K562 (cell line): ENCODE measurements around the gene COL16A1. TPM values are rescaled to one million over a fixed set of nuclear protein-coding genes. Genes with fewer than 3 reads are reported as not detected.

Source experiments
- ATAC-seq: fragments of 200-7000 bp; cut with Tn5 transposase; 3 replicates; pipeline ENCODE4 v1.9.1; 2020; ENCODE audit warnings: moderate library complexity
- BruUV-seq: library from RNA; stranded (reverse); fragments of 400-500 nt; replicated peaks from 2 replicates; lab custom pipeline; 2021; lab: Mats Ljungman, UMichigan
- CTCF ChIA-PET: fragments of 300-600 bp; formaldehyde crosslinking; extraction: SDS; loops from one replicate; lab custom pipeline; 2021; ENCODE audit warnings: low intra/inter-chr PET ratio; lab: Yijun Ruan, JAX
- POLR2A ChIA-PET: fragments of 300-600, 350-650 bp; sonication (Branson Sonifier 250); formaldehyde crosslinking; extraction: SDS; loops from one replicate; lab custom pipeline; 2021; ENCODE audit warnings: antibody characterized with exemption, inconsistent platforms; lab: Yijun Ruan, JAX
- DNase-seq, 4 experiments: peaks; one replicate each; pipeline versions ENCODE4 v3.0.0 to v3.0.0-alpha.2; 2011 to 2018; ENCODE audit warnings: low spot score in 3 of 4, mixed read lengths in 3 of 4; ENCODE audit errors: extremely low read depth in 1 of 4
- FAIRE-seq: peaks from 2 replicates; lab custom pipeline; 2011; peaks lifted over from hg19 to GRCh38; lab: Jason Lieb, UNC
- H2AFZ ChIP-seq: 2 replicates; pipeline ENCODE4 v1.6.0; 2011; ENCODE audit warnings: low read depth, low read length, control low read depth, inconsistent platforms
- H3K27ac ChIP-seq: fragments of 200-600 bp; 3 replicates; pipeline ENCODE4 v1.8.0; 2011; ENCODE audit warnings: low read depth, mild to moderate bottlenecking, control low read depth, inconsistent platforms, low read length, moderate library complexity, mixed read lengths; ENCODE audit errors: extremely low read depth
- H3K27me3 ChIP-seq, 2 experiments: fragments of 300-600 bp in 1 of 2; 2 replicates in 1 of 2; 3 replicates in 1 of 2; pipeline versions ENCODE4 v1.6.0 to v1.8.0; 2011; ENCODE audit warnings: inconsistent platforms in 2 of 2, low read length in 2 of 2, mild to moderate bottlenecking in 1 of 2, mixed read lengths in 1 of 2, moderate library complexity in 1 of 2; ENCODE audit not compliant: control insufficient read depth in 2 of 2, insufficient read depth in 2 of 2
- H3K36me3 ChIP-seq: fragments of 300-600 bp; 3 replicates; pipeline ENCODE4 v1.8.0; 2011; ENCODE audit warnings: mild to moderate bottlenecking, low read length, inconsistent platforms; ENCODE audit not compliant: control insufficient read depth, insufficient read depth
- H3K4me1 ChIP-seq, 2 experiments: fragments of 200-600 bp in 1 of 2; replicated peaks in 1 of 2; 2 replicates in 1 of 2; 3 replicates in 1 of 2; pipeline versions ENCODE4 v1.5.1 to v1.8.0; 2011; ENCODE audit warnings: inconsistent platforms in 2 of 2, low read length in 2 of 2, mild to moderate bottlenecking in 1 of 2, mixed read lengths in 1 of 2, moderate library complexity in 1 of 2; ENCODE audit not compliant: control insufficient read depth in 2 of 2, insufficient read depth in 2 of 2
- H3K4me2 ChIP-seq: 2 replicates; pipeline ENCODE4 v1.6.1; 2011; ENCODE audit warnings: low read length, control low read depth, inconsistent platforms, mixed read lengths; ENCODE audit not compliant: insufficient read depth
- H3K4me3 ChIP-seq: fragments of 200-600 bp; sonication (generic), shearing (Covaris generic); 2 replicates; pipeline ENCODE4 v1.5.1; 2016; ENCODE audit warnings: control low read depth, inconsistent platforms
- H3K79me2 ChIP-seq: fragments of 200-600 bp; 3 replicates; pipeline ENCODE4 v1.8.0; 2011; ENCODE audit warnings: low read length, inconsistent platforms; ENCODE audit not compliant: control insufficient read depth, insufficient read depth
- H3K9ac ChIP-seq, 2 experiments: 2 replicates each; pipeline versions ENCODE4 v1.6.0 to v1.6.1; 2011; ENCODE audit warnings: low read depth in 2 of 2, low read length in 2 of 2, control low read depth in 1 of 2, inconsistent platforms in 1 of 2, mild to moderate bottlenecking in 1 of 2, mixed read lengths in 1 of 2; ENCODE audit not compliant: insufficient read depth in 1 of 2
- H3K9me1 ChIP-seq: one replicate; pipeline ENCODE4 v1.6.0; 2011; ENCODE audit warnings: inconsistent platforms, mild to moderate bottlenecking, low read length, moderate library complexity; ENCODE audit not compliant: control insufficient read depth, insufficient read depth
- H3K9me3 ChIP-seq: replicated peaks from 2 replicates; pipeline ENCODE4 v1.5.1; 2011; ENCODE audit warnings: low read depth, low read length, inconsistent platforms; ENCODE audit not compliant: control insufficient read depth, insufficient read depth
- H4K20me1 ChIP-seq: replicated peaks from 2 replicates; pipeline ENCODE4 v1.6.1; 2011; ENCODE audit warnings: low read length, inconsistent platforms, mixed read lengths; ENCODE audit not compliant: control insufficient read depth, insufficient read depth
- CBFA2T2 ChIP-seq: fragments of 450-650 bp; conservative IDR thresholded peaks from 2 replicates; pipeline ENCODE4 v1.6.1; 2017; ENCODE audit warnings: mild to moderate bottlenecking
- MYNN ChIP-seq, 2 experiments: sonication (generic); formaldehyde crosslinking in 1 of 2; IDR thresholded peaks; 2 replicates each; pipeline versions ENCODE4 v1.5.0 to v1.6.1; 2016 to 2020; ENCODE audit warnings: antibody characterized with exemption in 1 of 2, missing genetic modification reagents in 1 of 2
- TEAD4 ChIP-seq, 2 experiments: sonication (generic) in 1 of 2; formaldehyde crosslinking in 1 of 2; IDR thresholded peaks; 2 replicates each; pipeline versions ENCODE4 v1.6.1 to v1.8.0; 2012 to 2022; ENCODE audit warnings: borderline replicate concordance in 1 of 2, inconsistent platforms in 1 of 2, low read length in 1 of 2, mild to moderate bottlenecking in 1 of 2, missing genetic modification reagents in 1 of 2
- YY1 ChIP-seq, 3 experiments: IDR thresholded peaks; 2 replicates each; pipeline ENCODE4 v1.6.1; 2011; ENCODE audit warnings: low read length in 2 of 3, mild to moderate bottlenecking in 2 of 3, moderate library complexity in 2 of 3, borderline replicate concordance in 1 of 3, control low read depth in 1 of 3, low read depth in 1 of 3; ENCODE audit not compliant: insufficient read depth in 3 of 3, insufficient replicate concordance in 2 of 3, control insufficient read depth in 1 of 3, insufficient read length in 1 of 3; ENCODE audit errors: extremely low read depth in 1 of 3
- ZBTB8A ChIP-seq: fragments of 450-650 bp; IDR thresholded peaks from 2 replicates; pipeline ENCODE4 v1.6.1; 2018; ENCODE audit warnings: mild to moderate bottlenecking, moderate library complexity; ENCODE audit not compliant: partially characterized antibody
- WGBS: fragments of 100-300 bp; shearing (Covaris generic); methylation state at CpG from one replicate; pipeline ENCODE4 v1.1.6; 2016; ENCODE audit warnings: low coverage, mixed read lengths; ENCODE audit not compliant: insufficient coverage; ENCODE audit errors: missing lambda C conversion rate; 5-methylcytosine and 5-hydroxymethylcytosine counted together
- in situ Hi-C: fragments of 300-500 bp; cut with MboI; formaldehyde crosslinking; loops from 4 replicates; pipeline ENCODE4 v1.15.0; 2018; ENCODE audit warnings: inconsistent platforms, mixed read lengths
- intact Hi-C: fragments of 100-400 bp; cut with micrococcal nuclease; formaldehyde crosslinking; loops from 2 replicates; pipeline ENCODE4 v1.14.2; 2022
- polyA plus RNA-seq, 8 experiments: library from polyadenylated mRNA; depleted of rRNA in 4 of 8; stranded (reverse) in 5 of 8; unstranded in 3 of 8; fragments of >200 nt; fragmentation: Nextera tagmentation in 2 of 8; fragmentation: Illumina TruSeq in 1 of 8; extraction: Ambion mirVana in 2 of 8; extraction: Trizol in 1 of 8; gene quantifications; 2 replicates each; pipeline versions ENCODE4 v1.2.1 to v1.2.3, GENCODE V29; 2011 to 2014; ENCODE audit warnings: inconsistent platforms in 1 of 8, missing spikeins in 1 of 8
- total RNA-seq, 7 experiments: library from RNA; depleted of rRNA in 6 of 7; stranded (reverse); fragments of >200 nt in 6 of 7; fragmentation: Illumina TruSeq in 2 of 7; extraction: Trizol in 2 of 7; gene quantifications; 2 replicates each; pipeline versions ENCODE4 v1.2.1 to v1.2.3, GENCODE V29; 2011 to 2021; ENCODE audit warnings: low replicate concordance in 1 of 7

Gene COL16A1
- total and polyA plus RNA-seq, 9 of the 15 experiments (the other 6 are each of a cell fraction or from before 2014, with no cell fraction given) = 0.11 to 0.60 (median 0.11) TPM; not detected in 6

GRCh38 chr1:31701091-31701736 is 2.6 kb downstream of the COL16A1 start (continued):
- TF ChIP-seq MYNN (IDR thresholded peaks at IDR 0.05) (0 out of 2 replicates have a peak, but pooled peaks have one; percentile 41), MYNN (CRISPR knock-in tag; IDR thresholded peaks at IDR 0.05) (no peak)

- H4K20me1 ChIP-seq = 0 out of 2 replicates have a peak, but pooled peaks cover 1% of the 10 kb centered on the region
- FAIRE-seq = no peak
- BruUV-seq = no TSS peak
- whole genome bisulfite sequencing = 11% methylated on average over 7 of the region's 7 CpGs
- DNase-seq = no peak
- H3K9me1 ChIP-seq = no peaks in the 10 kb centered on the region
- in situ Hi-C loops = no loop called here
- intact Hi-C loops = no loop called here
- H3K4me3 ChIP-seq = no peak overlapping the region
- ChIA-PET POLR2A (interaction anchor here (0.6 to 1.7 kb wide), 3 partner anchors 12 to 1434 kb away, joined by 3 to 8 read pairs (median 3); no protein-coding TSS in a partner anchor), CTCF (no interaction called here)
- H3K36me3 ChIP-seq = no peaks in the 10 kb centered on the region
- TF ChIP-seq CBFA2T2 (no peak), TEAD4 (IDR thresholded peaks at IDR 0.05; ENCODE audit: low read length) (no peak), TEAD4 (CRISPR knock-in tag; IDR thresholded peaks at IDR 0.05; ENCODE audit: borderline replicate concordance) (0 out of 2 replicates have a peak, but pooled peaks have one; percentile 15), YY1 (IDR thresholded peaks at IDR 0.05; ENCODE audit: borderline replicate concordance in 1 of 3, control insufficient read depth in 1 of 3, extremely low read depth in 1 of 3, insufficient read depth in 3 of 3, insufficient read length in 1 of 3, insufficient replicate concordance in 2 of 3, low read depth in 1 of 3, low read length in 2 of 3) (peak in 1 of 3 experiments; percentile 4), ZBTB8A (no peak)
- H3K4me2 ChIP-seq = no peak overlapping the region
- H3K27ac ChIP-seq = no peak overlapping the region
- peaks cover 13 to 34% of the 10 kb centered on the region in 2 experiments for H3K4me1 ChIP-seq
- peak overlapping the region in 1 of 2 experiments; percentile 66; a peak in 1 of 4 replicates for H3K9ac ChIP-seq
- no peaks in the 10 kb centered on the region for H3K79me2 ChIP-seq
- peaks cover 8 to 69% of the 10 kb centered on the region in 2 experiments for H3K27me3 ChIP-seq
- H3K9me3 ChIP-seq = no peaks in the 10 kb centered on the region
- no peak for ATAC-seq
- H2AFZ ChIP-seq = no peak overlapping the region
Measured at GRCh38 chr1:31700468-31701090, 3.2 kb downstream of the COL16A1 start.
